Parathyroid adenoma (tissue), 2 donors: ENCODE measurements around the gene SLC44A5.

Experiments used
- H2AFZ ChIP-seq: fragments of 300-600 bp; sonication (generic); one replicate; pipeline ENCODE4 v1.7.0; 2017; ENCODE audit warnings: antibody characterized with exemption, mild to moderate bottlenecking
- H3K27ac ChIP-seq: fragments of 300-600 bp; sonication (generic); one replicate; pipeline ENCODE4 v1.7.0; 2017
- H3K27me3 ChIP-seq: fragments of 300-600 bp; sonication (generic); one replicate; pipeline ENCODE4 v1.7.0; 2017; ENCODE audit warnings: low read length; ENCODE audit not compliant: control insufficient read depth, insufficient read depth
- H3K36me3 ChIP-seq: fragments of 300-600 bp; sonication (generic); one replicate; pipeline ENCODE4 v1.7.0; 2017; ENCODE audit warnings: low read length; ENCODE audit not compliant: control insufficient read depth, insufficient read depth
- H3K4me1 ChIP-seq: fragments of 300-600 bp; sonication (generic); one replicate; pipeline ENCODE4 v1.7.0; 2017; ENCODE audit warnings: control low read depth
- H3K4me2 ChIP-seq: fragments of 300-600 bp; sonication (generic); one replicate; pipeline ENCODE4 v1.7.0; 2017; ENCODE audit warnings: low read length
- H3K4me3 ChIP-seq: fragments of 300-600 bp; sonication (generic); one replicate; pipeline ENCODE4 v1.7.0; 2017; ENCODE audit warnings: low read depth, low read length
- H3K79me2 ChIP-seq: fragments of 300-600 bp; sonication (generic); one replicate; pipeline ENCODE4 v1.7.0; 2017; ENCODE audit warnings: control low read depth
- H3K9ac ChIP-seq: fragments of 300-600 bp; sonication (generic); one replicate; pipeline ENCODE4 v1.7.0; 2017; ENCODE audit warnings: mild to moderate bottlenecking
- H3K9me3 ChIP-seq: fragments of 300-600 bp; sonication (generic); one replicate; pipeline ENCODE4 v1.7.0; 2017; ENCODE audit warnings: low read length; ENCODE audit not compliant: control insufficient read depth
- TF ChIP-seq, protein P1 (sequence below): fragments of 300-600 bp; sonication (generic); IDR thresholded peaks from one replicate; pipeline ENCODE4 v1.7.0; 2017; ENCODE audit warnings: antibody characterized with exemption, mild to moderate bottlenecking
- donor health status: primary hyperparathyroidism.

Gene SLC44A5

DNA sequence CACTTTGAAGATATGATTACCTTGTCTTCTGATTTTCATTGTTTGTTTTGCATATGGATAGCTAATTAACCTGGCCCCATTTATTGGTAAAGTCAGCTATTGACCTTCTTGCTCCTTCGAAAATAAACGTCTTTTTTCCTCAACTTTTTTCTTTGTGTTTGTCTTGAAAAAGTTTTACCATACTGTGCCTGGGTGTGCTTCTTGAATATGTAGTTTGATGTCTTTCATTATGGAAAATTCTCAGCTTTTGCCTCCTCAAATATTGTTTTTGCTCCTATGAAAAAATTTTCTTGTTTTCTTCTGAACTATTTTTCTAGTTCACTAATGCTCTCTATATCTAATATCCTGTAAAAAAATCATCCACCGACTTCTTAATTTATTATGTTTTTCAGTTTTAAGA is 451.8 kb downstream of the SLC44A5 start:
- Histone ChIP-seq H3K9me3 (no peaks in the 10 kb centered on the region), H3K4me2 (no peak overlapping the region), H3K36me3 (no peaks in the 10 kb centered on the region), H3K27me3 (no peaks in the 10 kb centered on the region), H3K4me1 (no peaks in the 10 kb centered on the region), H3K27ac (no peak overlapping the region), H2AFZ (no peak overlapping the region), H3K79me2 (no peaks in the 10 kb centered on the region), H3K4me3 (no peak overlapping the region), H3K9ac (no peak overlapping the region)
- TF ChIP-seq, protein P1, sequence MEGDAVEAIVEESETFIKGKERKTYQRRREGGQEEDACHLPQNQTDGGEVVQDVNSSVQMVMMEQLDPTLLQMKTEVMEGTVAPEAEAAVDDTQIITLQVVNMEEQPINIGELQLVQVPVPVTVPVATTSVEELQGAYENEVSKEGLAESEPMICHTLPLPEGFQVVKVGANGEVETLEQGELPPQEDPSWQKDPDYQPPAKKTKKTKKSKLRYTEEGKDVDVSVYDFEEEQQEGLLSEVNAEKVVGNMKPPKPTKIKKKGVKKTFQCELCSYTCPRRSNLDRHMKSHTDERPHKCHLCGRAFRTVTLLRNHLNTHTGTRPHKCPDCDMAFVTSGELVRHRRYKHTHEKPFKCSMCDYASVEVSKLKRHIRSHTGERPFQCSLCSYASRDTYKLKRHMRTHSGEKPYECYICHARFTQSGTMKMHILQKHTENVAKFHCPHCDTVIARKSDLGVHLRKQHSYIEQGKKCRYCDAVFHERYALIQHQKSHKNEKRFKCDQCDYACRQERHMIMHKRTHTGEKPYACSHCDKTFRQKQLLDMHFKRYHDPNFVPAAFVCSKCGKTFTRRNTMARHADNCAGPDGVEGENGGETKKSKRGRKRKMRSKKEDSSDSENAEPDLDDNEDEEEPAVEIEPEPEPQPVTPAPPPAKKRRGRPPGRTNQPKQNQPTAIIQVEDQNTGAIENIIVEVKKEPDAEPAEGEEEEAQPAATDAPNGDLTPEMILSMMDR, result no peak
